Esophagus squamous epithelium (tissue), 5 donors: ENCODE data around the gene PPP1R8. TPM values are rescaled to one million over a fixed set of nuclear protein-coding genes. Genes with fewer than 3 reads are reported as not detected.

Source experiments
- DNase-seq: peaks from one replicate; lab custom pipeline; 2025; lab: John Stamatoyannopoulos, UW
- H3K27ac ChIP-seq, 4 donors: fragments of 200-600 bp; sonication (generic); one replicate each; pipeline ENCODE4 v1.5.1; 2016 to 2019; ENCODE audit warnings: mild to moderate bottlenecking in 1 of 4
- H3K27me3 ChIP-seq, 4 donors: fragments of 200-600 bp; sonication (generic); 1 replicate in 3 of 4; 2 replicates in 1 of 4; pipeline versions ENCODE4 v1.5.1 to v1.6.0; 2017 to 2021; ENCODE audit warnings: antibody characterized with exemption in 1 of 4
- H3K36me3 ChIP-seq, 3 donors: fragments of 200-600 bp; sonication (generic); one replicate each; pipeline ENCODE4 v1.5.1; 2016 to 2019
- H3K4me1 ChIP-seq, 3 donors: fragments of 200-600 bp; sonication (generic); one replicate each; pipeline ENCODE4 v1.5.1; 2017 to 2019
- H3K4me3 ChIP-seq, 4 donors: fragments of 200-600 bp; sonication (generic); 1 replicate in 3 of 4; 2 replicates in 1 of 4; pipeline ENCODE4 v1.5.1; 2016 to 2019; ENCODE audit warnings: mild to moderate bottlenecking in 2 of 4, moderate library complexity in 1 of 4
- H3K9me3 ChIP-seq, 3 donors: fragments of 200-600 bp; sonication (generic); one replicate each; pipeline ENCODE4 v1.5.1; 2016 to 2019
- CTCF ChIP-seq, 6 experiments: fragments of 450-650 bp in 4 of 6; fragments of 200-600 bp in 2 of 6; sonication (generic) in 2 of 6; IDR thresholded peaks; one replicate each; pipeline ENCODE4 v1.5.1; 2016 to 2019; ENCODE audit warnings: antibody characterized with exemption in 6 of 6, mild to moderate bottlenecking in 4 of 6, moderate library complexity in 4 of 6
- POLR2A ChIP-seq, 4 donors: fragments of 450-650 bp; IDR thresholded peaks; one replicate each; pipeline ENCODE4 v1.6.1; 2017; ENCODE audit warnings: antibody characterized with exemption in 4 of 4, mild to moderate bottlenecking in 4 of 4, moderate library complexity in 3 of 4
- WGBS, 2 donors: methylation state at CpG; one replicate each; pipeline ENCODE4 v1.1.5; 2018; 5-methylcytosine and 5-hydroxymethylcytosine counted together
- intact Hi-C: fragments of 100-400 bp; cut with DNase I; formaldehyde crosslinking; loops from one replicate; pipeline ENCODE4 v1.15.0; 2022
- total RNA-seq, 4 donors: library from RNA; depleted of rRNA; stranded (reverse); fragments of >200 nt; gene quantifications; one replicate each; pipeline ENCODE4 v1.1.0, GENCODE V29; 2016
- donor health status: DM: yes; HTN: yes; CAD: no.

Gene PPP1R8
- total RNA-seq, 4 donors from 2014 or later, result 21.3 to 41.2 (median 33.4) TPM

- no peak overlapping the region for H3K27ac ChIP-seq
- 48 to 52% methylated on average over 2 of the region's 2 CpGs for WGBS, 2 donors
- intact Hi-C loops, result no loop called here
- no peak overlapping the region for H3K4me3 ChIP-seq
- no peaks in the 10 kb centered on the region for H3K27me3 ChIP-seq
- peaks cover 12 to 32% (median 13%) of the 10 kb centered on the region in 3 donors for H3K4me1 ChIP-seq
- DNase-seq, result no peak
- H3K36me3 ChIP-seq, result peaks cover 0 to 50% (median 0%) of the 10 kb centered on the region in 3 donors
- TF ChIP-seq CTCF (IDR thresholded peaks at IDR 0.05), result no peak
- no peak for TF ChIP-seq POLR2A (IDR thresholded peaks at IDR 0.05)
- no peaks in the 10 kb centered on the region for H3K9me3 ChIP-seq
These were observed 2.2 kb downstream of the PPP1R8 start for GRCh38 chr1:27832762-27833161.

GRCh38 chr1:27833470-27833869 lies 2.9 kb downstream of the PPP1R8 start:
- peaks cover 12 to 32% (median 13%) of the 10 kb centered on the region in 3 donors for H3K4me1 ChIP-seq
- intact Hi-C loops, result no loop called here
- no peaks in the 10 kb centered on the region for H3K27me3 ChIP-seq
- no peak for DNase-seq
- H3K9me3 ChIP-seq, result no peaks in the 10 kb centered on the region
- TF ChIP-seq CTCF (IDR thresholded peaks at IDR 0.05) (no peak), POLR2A (IDR thresholded peaks at IDR 0.05) (no peak)
- no peak overlapping the region for H3K4me3 ChIP-seq
- H3K27ac ChIP-seq, result no peak overlapping the region
- H3K36me3 ChIP-seq, result peaks cover 0 to 54% (median 0%) of the 10 kb centered on the region in 3 donors
- WGBS, 2 donors, result 80 to 88% methylated on average over 3 of the region's 3 CpGs

- Histone ChIP-seq H3K27ac (no peak overlapping the region), H3K4me1 (peaks cover 12 to 28% (median 13%) of the 10 kb centered on the region in 3 donors), H3K36me3 (peaks cover 0 to 70% (median 2%) of the 10 kb centered on the region in 3 donors), H3K27me3 (no peaks in the 10 kb centered on the region), H3K9me3 (no peaks in the 10 kb centered on the region), H3K4me3 (no peak overlapping the region)
- DNase-seq, result no peak
- TF ChIP-seq CTCF (IDR thresholded peaks at IDR 0.05) (no peak), POLR2A (IDR thresholded peaks at IDR 0.05) (no peak)
- intact Hi-C loops, result no loop called here
These were observed 4.5 kb downstream of the PPP1R8 start for GRCh38 chr1:27835046-27835445.

GRCh38 chr1:27835501-27835900 lies 4.9 kb downstream of the PPP1R8 start:
- TF ChIP-seq POLR2A (IDR thresholded peaks at IDR 0.05) (no peak), CTCF (IDR thresholded peaks at IDR 0.05) (no peak)
- intact Hi-C loops, result no loop called here
- WGBS, 2 donors, result 83 to 100% methylated on average over 1 of the region's 1 CpG
- H3K27ac ChIP-seq, result no peak overlapping the region
- peaks cover 1 to 74% (median 3%) of the 10 kb centered on the region in 3 donors for H3K36me3 ChIP-seq
- DNase-seq, result no peak
- H3K27me3 ChIP-seq, result no peaks in the 10 kb centered on the region
- H3K4me1 ChIP-seq, result peaks cover 12 to 26% (median 13%) of the 10 kb centered on the region in 3 donors
- H3K4me3 ChIP-seq, result no peak overlapping the region
- no peaks in the 10 kb centered on the region for H3K9me3 ChIP-seq

GRCh38 chr1:27849951-27850350 lies 19.4 kb downstream of the PPP1R8 start:
- Histone ChIP-seq H3K36me3 (peaks cover 14 to 71% (median 48%) of the 10 kb centered on the region in 3 donors), H3K27me3 (no peaks in the 10 kb centered on the region), H3K27ac (no peak overlapping the region), H3K4me1 (peaks cover 0 to 3% (median 0%) of the 10 kb centered on the region in 3 donors), H3K9me3 (no peaks in the 10 kb centered on the region), H3K4me3 (no peak overlapping the region)
- WGBS, 2 donors, result 90 to 98% methylated on average over 5 to 6 of the region's 7 CpGs
- no peak for DNase-seq
- intact Hi-C loops, result no loop called here
- TF ChIP-seq CTCF (IDR thresholded peaks at IDR 0.05), result no peak
